Cardiac muscle cell (in vitro differentiated cells and primary cell): ENCODE results near the gene CDRT4. TPM values are rescaled to one million over a fixed set of nuclear protein-coding genes. Genes with fewer than 3 reads are reported as not detected.

Experiments used
- DNase-seq, 2 donors: peaks; one replicate each; pipeline versions ENCODE4 v3.0.0 to v3.0.0-alpha.2; 2010 to 2017; ENCODE audit warnings: low read depth in 1 of 2, low spot score in 1 of 2
- H3K27ac ChIP-seq: fragments of 200-600 bp; sonication (generic); 2 replicates; pipeline ENCODE4 v1.5.1; 2016
- H3K27me3 ChIP-seq: fragments of 200-600 bp; sonication (generic); 2 replicates; pipeline ENCODE4 v1.6.0; 2016; ENCODE audit warnings: control low read depth
- H3K36me3 ChIP-seq: fragments of 200-600 bp; sonication (generic); 2 replicates; pipeline ENCODE4 v1.5.1; 2016; ENCODE audit warnings: control low read depth
- H3K4me1 ChIP-seq: fragments of 200-600 bp; sonication (generic); 2 replicates; pipeline ENCODE4 v1.8.1; 2017; ENCODE audit warnings: low read depth, mild to moderate bottlenecking, mixed run types
- H3K4me3 ChIP-seq: fragments of 200-600 bp; sonication (generic); 2 replicates; pipeline ENCODE4 v1.5.1; 2016; ENCODE audit warnings: mild to moderate bottlenecking
- H3K9me3 ChIP-seq: fragments of 200-600 bp; sonication (generic); 2 replicates; pipeline ENCODE4 v1.5.1; 2017; ENCODE audit warnings: low read depth, mild to moderate bottlenecking, control low read depth
- CTCF ChIP-seq: IDR thresholded peaks from 2 replicates; pipeline ENCODE4 v1.5.1; 2012; ENCODE audit warnings: low read depth, mild to moderate bottlenecking, low read length
- polyA plus RNA-seq: library from polyadenylated mRNA; unstranded; fragments of >200 nt; fragmentation: Nextera tagmentation; extraction: Ambion mirVana; gene quantifications from 2 replicates; pipeline ENCODE4 v1.2.1, GENCODE V29; 2016
- total RNA-seq: library from RNA; depleted of rRNA; stranded (reverse); fragments of >200 nt; gene quantifications from 2 replicates; pipeline ENCODE4 v1.2.3, GENCODE V29; 2016

CDRT4 gene
- total and polyA plus RNA-seq, 2 experiments from 2014 or later: 6.0 to 14.4 TPM

- no peak for TF ChIP-seq CTCF
- Histone ChIP-seq H3K4me3 (no peak overlapping the region), H3K9me3 (no peaks in the 10 kb centered on the region), H3K27me3 (no peaks in the 10 kb centered on the region), H3K4me1 (peaks cover 9% of the 10 kb centered on the region), H3K36me3 (no peaks in the 10 kb centered on the region), H3K27ac (no peak overlapping the region)
- no peak for DNase-seq
These were observed 54.2 kb downstream of the CDRT4 start for GRCh38 chr17:15413101-15413771.

GRCh38 chr17:15412606-15413005, 54.8 kb downstream of the CDRT4 start:
- Histone ChIP-seq H3K9me3 (no peaks in the 10 kb centered on the region), H3K36me3 (no peaks in the 10 kb centered on the region), H3K27me3 (no peaks in the 10 kb centered on the region), H3K4me1 (peaks cover 9% of the 10 kb centered on the region), H3K4me3 (no peak overlapping the region), H3K27ac (no peak overlapping the region)
- DNase-seq: no peak
- TF ChIP-seq CTCF: no peak

GRCh38 chr17:15411384-15412198, 55.8 kb downstream of the CDRT4 start:
- Histone ChIP-seq H3K27ac (no peak overlapping the region), H3K4me3 (no peak overlapping the region), H3K27me3 (no peaks in the 10 kb centered on the region), H3K9me3 (no peaks in the 10 kb centered on the region), H3K4me1 (peaks cover 9% of the 10 kb centered on the region), H3K36me3 (no peaks in the 10 kb centered on the region)
- no peak for DNase-seq
- no peak for TF ChIP-seq CTCF

- Histone ChIP-seq H3K9me3 (no peaks in the 10 kb centered on the region), H3K4me1 (peaks cover 13% of the 10 kb centered on the region), H3K4me3 (no peak overlapping the region), H3K27ac (no peak overlapping the region), H3K27me3 (no peaks in the 10 kb centered on the region), H3K36me3 (no peaks in the 10 kb centered on the region)
- peak in 1 of 2 donors; percentile 95 for DNase-seq
- TF ChIP-seq CTCF: no peak
These were observed 57.6 kb downstream of the CDRT4 start for GRCh38 chr17:15409721-15410250.

GRCh38 chr17:15408803-15409202, 58.6 kb downstream of the CDRT4 start:
- Histone ChIP-seq H3K27me3 (no peaks in the 10 kb centered on the region), H3K27ac (no peak overlapping the region), H3K4me1 (peaks cover 9% of the 10 kb centered on the region), H3K36me3 (no peaks in the 10 kb centered on the region), H3K4me3 (no peak overlapping the region), H3K9me3 (no peaks in the 10 kb centered on the region)
- TF ChIP-seq CTCF: no peak
- no peak for DNase-seq
